CD4-positive, alpha-beta T cell treated with Interferon gamma for 1 hour (primary cell): ENCODE results near the gene THADA.
A peak's percentile ranks its signal among the peaks of the same experiment; 100 is the strongest.

Experiments
- DNase-seq: peaks from one replicate; pipeline ENCODE4 v3.0.0-alpha.2; 2020

Gene THADA

DNA sequence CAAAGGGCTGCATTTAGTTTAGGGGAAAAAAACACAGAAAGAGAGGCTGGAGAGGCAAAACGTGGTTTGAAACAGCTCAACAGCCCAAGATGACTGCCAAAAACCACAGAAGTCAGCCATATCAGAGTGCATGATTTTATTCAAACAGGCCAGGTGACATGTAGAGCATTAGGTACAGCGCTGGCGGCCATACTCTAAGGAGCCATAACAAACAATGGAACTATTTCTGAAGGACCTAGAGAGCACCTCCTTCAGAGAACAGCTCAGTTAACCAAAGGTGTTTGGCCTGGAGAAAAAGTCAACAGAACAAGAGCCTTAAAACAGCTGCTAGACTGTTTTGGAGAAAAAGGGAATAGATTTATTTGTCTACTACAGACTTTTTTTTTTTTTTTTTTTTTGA is 2.6 kb downstream of the THADA start:
- DNase-seq, result no peak

- no peak for DNase-seq
Observed at GRCh38 chr2:43592443-43592842, 3.4 kb downstream of the THADA start.

DNA sequence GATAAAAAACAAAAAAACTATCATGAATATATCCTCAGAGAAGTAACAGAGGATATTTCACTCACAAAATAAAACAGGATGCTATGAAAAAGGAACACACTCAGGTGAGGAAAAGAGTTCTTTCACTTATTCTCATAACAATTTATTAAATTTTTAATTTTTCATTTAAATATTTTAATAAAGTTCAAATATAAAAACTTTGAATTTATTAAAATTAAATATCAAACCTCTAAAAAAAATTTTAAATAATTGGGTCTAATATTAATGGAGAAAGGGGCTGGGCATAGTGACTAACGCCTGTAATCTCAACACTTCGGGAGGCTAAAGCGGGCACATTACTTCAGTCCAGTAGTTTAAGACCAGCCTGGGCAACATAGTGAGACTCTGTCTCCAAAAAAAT is 10.1 kb downstream of the THADA start:
- no peak for DNase-seq

GRCh38 chr2:43579275-43579981 is 16.4 kb downstream of the THADA start:
- DNase-seq, result no peak

- peak; percentile 30 for DNase-seq
Observed at GRCh38 chr2:43576981-43577892, 18.6 kb downstream of the THADA start.

DNA sequence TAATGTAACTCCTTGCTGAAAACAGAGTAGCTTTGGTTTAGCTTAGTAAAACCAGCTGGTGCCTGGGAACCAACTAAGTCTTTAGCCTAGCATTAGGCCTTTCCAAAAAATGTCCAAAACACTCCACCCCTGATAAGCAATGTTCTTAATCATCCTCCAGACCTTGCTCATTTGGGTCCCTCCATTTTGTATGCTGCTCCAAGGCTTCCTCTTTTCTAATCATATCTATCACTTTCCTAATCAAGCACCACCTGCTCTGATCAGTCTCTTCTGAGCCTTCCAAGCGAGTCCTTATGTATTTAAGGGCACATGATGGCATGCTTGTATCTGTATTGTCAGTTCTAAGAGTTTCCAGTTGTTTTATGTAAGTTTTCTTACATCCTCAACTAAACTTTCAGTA is 23.6 kb downstream of the THADA start:
- no peak for DNase-seq

GRCh38 chr2:43569921-43570320 is 25.9 kb downstream of the THADA start:
- no peak for DNase-seq

DNA sequence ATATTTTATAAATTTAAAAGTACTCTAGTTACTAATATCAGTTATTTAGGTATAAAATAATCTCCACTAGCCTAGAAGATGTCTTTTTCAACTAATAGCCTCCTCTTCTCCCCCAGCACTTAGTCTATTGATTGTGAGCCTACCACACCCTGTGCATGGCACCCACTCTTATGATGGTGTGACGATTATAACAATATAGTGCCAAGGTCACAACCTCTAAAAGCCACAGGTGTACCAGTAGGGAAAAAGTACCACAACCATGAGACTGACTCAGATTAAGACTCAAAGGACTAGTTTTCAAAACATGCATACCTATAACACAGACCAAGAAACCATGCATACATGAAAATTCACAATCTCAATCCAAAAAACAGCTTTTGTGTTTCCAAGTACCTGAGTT is 27.6 kb downstream of the THADA start:
- DNase-seq, result no peak

- DNase-seq, result no peak
Observed at GRCh38 chr2:43566461-43566729, 29.4 kb downstream of the THADA start.

GRCh38 chr2:43563679-43564078 is 32.2 kb downstream of the THADA start:
- no peak for DNase-seq

DNA sequence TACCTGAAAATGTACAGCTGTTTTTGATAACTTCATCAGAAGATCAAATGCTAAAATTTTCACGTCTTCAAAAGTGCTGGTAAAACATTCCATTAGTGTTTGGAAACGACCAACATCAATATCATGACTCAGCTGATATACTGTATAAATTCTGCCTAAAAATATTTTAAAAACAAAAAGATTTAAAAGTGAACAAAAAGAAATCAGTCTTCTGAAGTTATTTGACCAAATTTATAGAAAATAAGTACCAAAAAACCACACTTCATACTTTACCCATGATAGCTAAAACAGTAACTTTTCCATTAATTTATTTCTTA is 35.6 kb downstream of the THADA start:
- DNase-seq, result no peak

- no peak for DNase-seq
Observed at GRCh38 chr2:43559391-43560230, 36.2 kb downstream of the THADA start.

DNA sequence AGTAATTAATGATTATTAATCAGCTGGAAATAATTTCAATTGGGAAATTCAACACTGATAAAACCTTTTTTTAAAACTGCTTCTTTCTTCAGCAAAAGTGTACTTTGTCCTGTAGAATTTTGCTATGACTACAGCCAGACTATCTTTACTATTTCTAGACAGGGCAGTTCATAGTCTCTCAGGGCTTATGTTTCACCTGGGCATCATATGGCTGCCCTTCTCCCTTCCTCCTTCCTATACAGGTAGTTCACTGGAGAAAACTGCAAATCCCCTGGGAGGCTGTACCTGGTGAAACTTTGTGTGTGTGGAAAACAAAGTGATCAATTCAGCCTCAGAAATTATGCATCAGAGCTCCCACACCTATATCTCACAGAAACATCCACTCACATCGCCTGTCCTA is 38.6 kb downstream of the THADA start:
- no peak for DNase-seq

DNA sequence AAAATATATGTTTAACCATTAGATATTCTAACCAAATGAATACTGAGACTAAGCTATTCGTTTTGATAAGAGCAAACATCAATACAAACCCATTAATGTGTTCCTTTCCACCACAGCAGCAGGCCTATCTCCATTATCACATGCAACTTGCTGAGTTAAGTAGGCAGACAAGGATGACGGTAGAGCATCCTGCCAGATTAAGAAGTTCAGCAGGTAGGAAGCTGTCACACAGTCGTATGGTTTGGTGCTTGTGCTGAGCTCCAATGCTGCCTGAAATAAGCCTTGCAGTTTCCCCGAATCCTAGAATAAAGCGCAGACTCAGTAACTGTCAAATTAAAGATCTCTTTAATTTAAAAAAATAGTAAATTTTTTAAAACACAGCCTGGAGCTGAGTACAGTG is 39.6 kb downstream of the THADA start:
- no peak for DNase-seq

- DNase-seq, result no peak
Observed at GRCh38 chr2:43553341-43553855, 42.4 kb downstream of the THADA start.

- no peak for DNase-seq
Observed at GRCh38 chr2:43551990-43552389, 43.8 kb downstream of the THADA start.

DNA sequence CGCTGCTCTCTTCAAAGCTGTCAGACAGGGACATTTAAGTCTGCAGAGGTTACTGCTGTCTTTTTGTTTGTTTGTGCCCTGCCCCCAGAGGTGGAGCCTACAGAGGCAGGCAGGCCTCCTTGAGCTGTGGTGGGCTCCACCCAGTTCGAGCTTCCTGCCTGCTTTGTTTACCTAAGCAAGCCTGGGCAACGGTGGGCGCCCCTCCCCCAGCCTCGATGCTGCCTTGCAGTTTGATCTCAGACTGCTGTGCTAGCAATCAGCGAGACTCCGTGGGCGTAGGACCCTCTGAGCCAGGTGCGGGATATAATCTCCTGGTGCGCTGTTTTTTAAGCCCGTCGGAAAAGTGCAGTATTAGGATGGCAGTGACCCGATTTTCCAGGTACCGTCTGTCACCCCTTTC is 47.5 kb downstream of the THADA start:
- peak; percentile 2 for DNase-seq

DNA sequence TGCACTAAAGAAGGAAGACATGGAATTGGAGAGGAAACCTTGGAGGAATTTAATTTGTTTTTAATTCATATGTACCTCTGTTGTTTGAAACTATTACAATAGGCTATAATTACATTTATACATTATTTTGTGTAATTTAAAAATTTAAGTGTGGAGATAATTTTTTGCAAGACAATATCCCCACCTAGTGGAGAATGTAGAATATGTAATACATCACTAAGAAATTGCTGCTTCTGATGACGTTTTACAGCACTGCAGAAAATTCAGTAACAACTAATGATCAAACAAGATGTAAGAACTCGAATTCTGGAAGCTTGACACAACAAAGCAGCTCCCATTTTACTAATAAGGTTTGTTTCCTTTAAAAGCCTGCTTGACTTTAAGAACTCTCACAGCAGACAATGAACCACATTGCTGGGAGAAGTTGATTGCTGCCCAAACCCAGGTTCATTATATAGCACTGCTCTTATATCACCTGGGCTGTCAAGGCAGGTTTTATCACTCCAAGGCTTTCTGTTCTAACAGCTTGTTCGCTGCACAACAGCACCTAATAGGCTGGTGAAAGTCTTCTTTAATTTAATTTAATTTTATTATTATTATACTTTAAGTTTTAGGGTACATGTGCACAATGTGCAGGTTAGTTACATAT is 53.4 kb downstream of the THADA start:
- DNase-seq, result no peak

DNA sequence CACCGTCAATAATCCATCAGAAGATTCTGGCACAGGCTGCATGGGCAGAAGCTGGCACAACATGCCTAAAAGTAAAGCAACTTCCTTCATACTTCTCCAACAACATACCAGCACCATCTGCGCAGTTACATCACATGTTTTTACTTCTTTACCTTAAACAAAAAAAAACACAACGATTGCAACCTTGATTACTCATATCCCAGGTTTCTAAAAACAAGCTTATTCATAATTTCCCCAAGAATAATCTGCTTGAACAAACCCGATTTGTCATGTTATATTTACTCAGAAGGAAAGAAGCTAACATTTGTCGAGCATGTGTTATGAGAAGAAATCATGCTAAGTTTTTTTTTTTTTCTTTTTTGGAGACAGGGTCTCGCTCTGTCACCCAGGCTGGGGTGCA is 54.7 kb downstream of the THADA start:
- no peak for DNase-seq

DNA sequence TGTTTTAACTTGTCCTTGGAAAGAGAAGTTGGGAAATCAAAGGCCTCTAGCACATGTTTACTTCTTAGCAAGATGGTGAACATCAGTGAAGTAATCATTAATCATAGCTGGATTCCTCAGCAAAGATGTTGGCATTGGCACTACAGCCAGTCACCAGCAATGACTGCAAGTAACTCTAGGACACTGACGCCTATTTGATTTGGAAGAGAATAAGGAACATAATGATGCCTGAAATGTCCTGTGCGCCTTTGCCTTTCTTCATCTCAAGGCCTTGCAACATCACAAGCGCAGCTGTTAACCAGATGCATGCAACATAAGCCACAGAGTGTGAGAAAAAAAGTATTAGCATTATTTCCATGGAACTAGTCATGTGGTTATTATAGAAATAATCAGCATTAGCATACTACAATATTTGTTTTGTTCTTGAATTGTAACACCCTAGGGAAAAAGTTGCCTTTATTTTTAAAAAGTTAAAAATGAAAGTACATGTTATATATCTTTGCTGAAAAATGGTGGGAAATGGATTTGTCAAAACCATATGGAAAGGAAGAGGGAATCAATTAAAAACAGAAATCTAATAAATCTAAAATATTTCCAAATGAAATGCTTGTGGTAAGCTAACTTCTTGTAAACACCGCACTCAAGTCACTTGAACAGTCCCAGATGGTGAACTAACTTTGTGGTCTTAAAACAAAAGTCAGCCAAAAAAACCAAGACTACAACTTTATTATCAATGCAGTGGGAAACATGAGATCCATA is 55.6 kb downstream of the THADA start:
- peak; percentile 54 for DNase-seq

DNA sequence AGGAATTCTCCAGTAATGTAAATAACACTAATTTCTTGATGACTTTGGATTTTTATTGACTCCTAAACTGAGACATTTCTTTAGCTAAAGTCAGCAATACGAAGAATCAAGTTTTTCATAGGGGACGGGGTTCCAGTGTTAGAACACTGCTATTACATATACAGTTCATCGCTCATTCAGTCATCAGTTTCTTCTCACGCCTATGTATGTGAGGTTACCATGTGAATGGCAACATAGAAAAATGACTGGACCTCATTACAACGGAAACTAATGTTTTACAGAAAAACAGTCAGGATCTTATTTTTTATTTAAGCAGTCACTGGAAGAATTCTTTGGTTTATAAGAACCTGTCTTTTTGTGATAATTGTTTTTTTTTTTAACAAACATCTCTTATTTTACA is 56.4 kb downstream of the THADA start:
- no peak for DNase-seq

- DNase-seq, result no peak
Observed at GRCh38 chr2:43538034-43538670, 57.7 kb downstream of the THADA start.
